OCI-LY3 (cell line): ENCODE results near the gene CACNA1E.
"Not testable (repeated sequence)": the region's sequence is repeated elsewhere in the genome, so short reads cannot be mapped to it uniquely, and the experiment has no call there.

Experiments
- H2AFZ ChIP-seq: fragments of 200-600, 300-600 bp; shearing (Covaris generic); 2 replicates; pipeline ENCODE4 v1.6.0; 2014; ENCODE audit warnings: antibody characterized with exemption, low read depth, low read length
- H3K27ac ChIP-seq: fragments of 200-600, 300-600 bp; sonication (generic); 2 replicates; pipeline ENCODE4 v1.5.1; 2014; ENCODE audit warnings: mild to moderate bottlenecking, low read length, moderate library complexity, mixed read lengths
- H3K27me3 ChIP-seq: fragments of 200-600, 300-600 bp; sonication (generic); 2 replicates; pipeline ENCODE4 v1.6.1; 2014; ENCODE audit warnings: low read depth, low read length, mixed read lengths
- H3K36me3 ChIP-seq: fragments of 200-600, 300-600 bp; sonication (generic); replicated peaks from 2 replicates; pipeline ENCODE3; 2014; ENCODE audit warnings: low read depth, low read length, mixed read lengths
- H3K4me1 ChIP-seq: fragments of 300-600, 200-600 bp; sonication (generic); 2 replicates; pipeline ENCODE4 v1.6.1; 2014; ENCODE audit warnings: low read length, mixed read lengths
- H3K4me2 ChIP-seq: fragments of 200-600, 300-600 bp; sonication (generic); 2 replicates; pipeline ENCODE4 v1.6.1; 2014; ENCODE audit warnings: low read length, mixed read lengths
- H3K4me3 ChIP-seq: fragments of 300-600, 200-600 bp; sonication (generic); 2 replicates; pipeline ENCODE4 v1.5.1; 2014; ENCODE audit warnings: antibody characterized with exemption, mild to moderate bottlenecking, low read length, moderate library complexity
- H3K79me2 ChIP-seq: fragments of 300-600, 200-600 bp; shearing (Covaris generic); 2 replicates; pipeline ENCODE4 v1.6.1; 2014; ENCODE audit warnings: mild to moderate bottlenecking, low read length, mixed read lengths
- H3K9ac ChIP-seq: fragments of 300-600, 200-600 bp; shearing (Covaris generic); 2 replicates; pipeline ENCODE4 v1.6.0; 2014; ENCODE audit warnings: mild to moderate bottlenecking, low read length, moderate library complexity
- H3K9me3 ChIP-seq: fragments of 200-600, 300-600 bp; shearing (Covaris generic); 2 replicates; pipeline ENCODE4 v1.6.1; 2014; ENCODE audit warnings: low read length, mixed read lengths; ENCODE audit not compliant: insufficient read depth
- H4K20me1 ChIP-seq: fragments of 200-600, 300-600 bp; sonication (generic); 2 replicates; pipeline ENCODE4 v1.6.1; 2016; ENCODE audit warnings: low read length, mixed read lengths; ENCODE audit not compliant: insufficient read depth
- CTCF ChIP-seq: fragments of 200-600, 300-600 bp; sonication (generic); IDR thresholded peaks from 2 replicates; pipeline ENCODE4 v1.5.1; 2014; ENCODE audit warnings: antibody characterized with exemption, low read length, low read depth
- EZH2phosphoT487 ChIP-seq: fragments of 200-600 bp; shearing (Covaris generic); IDR thresholded peaks from 2 replicates; pipeline ENCODE4 v1.6.1; 2018; ENCODE audit warnings: antibody characterized with exemption, mixed run types, low read depth

Gene CACNA1E

GRCh38 chr1:181522864-181523263, 39.5 kb downstream of the CACNA1E start:
- H3K4me2 ChIP-seq = no peak overlapping the region
- no peaks in the 10 kb centered on the region for H3K9me3 ChIP-seq
- no peaks in the 10 kb centered on the region for H4K20me1 ChIP-seq
- H3K27ac ChIP-seq = no peak overlapping the region
- H3K36me3 ChIP-seq = no peaks in the 10 kb centered on the region
- no peaks in the 10 kb centered on the region for H3K79me2 ChIP-seq
- H3K9ac ChIP-seq = no peak overlapping the region
- no peak overlapping the region for H3K4me3 ChIP-seq
- H3K27me3 ChIP-seq = peaks cover 12% of the 10 kb centered on the region
- TF ChIP-seq EZH2phosphoT487 = no peak
- no peak for TF ChIP-seq CTCF
- no peak overlapping the region for H2AFZ ChIP-seq
- no peaks in the 10 kb centered on the region for H3K4me1 ChIP-seq

GRCh38 chr1:181525104-181525721, 41.9 kb downstream of the CACNA1E start:
- H3K4me1 ChIP-seq = no peaks in the 10 kb centered on the region
- no peaks in the 10 kb centered on the region for H3K36me3 ChIP-seq
- no peaks in the 10 kb centered on the region for H3K79me2 ChIP-seq
- no peak overlapping the region for H3K4me3 ChIP-seq
- no peak overlapping the region for H2AFZ ChIP-seq
- no peak overlapping the region for H3K4me2 ChIP-seq
- H4K20me1 ChIP-seq = no peaks in the 10 kb centered on the region
- H3K9me3 ChIP-seq = no peaks in the 10 kb centered on the region
- H3K27me3 ChIP-seq = 0 out of 2 replicates have a peak, but pooled peaks cover 5% of the 10 kb centered on the region
- no peak overlapping the region for H3K27ac ChIP-seq
- no peak for TF ChIP-seq CTCF
- TF ChIP-seq EZH2phosphoT487 = no peak
- H3K9ac ChIP-seq = no peak overlapping the region

- peaks cover 19% of the 10 kb centered on the region for H3K27me3 ChIP-seq
- H3K79me2 ChIP-seq, H3K9ac ChIP-seq, H3K9me3 ChIP-seq, H3K4me1 ChIP-seq, H3K4me3 ChIP-seq, H3K4me2 ChIP-seq, H2AFZ ChIP-seq, H3K36me3 ChIP-seq, H4K20me1 ChIP-seq, H3K27ac ChIP-seq: not testable (repeated sequence)
Observed at GRCh38 chr1:181528241-181528640, 44.9 kb downstream of the CACNA1E start.

GRCh38 chr1:181531441-181531840, 48.1 kb downstream of the CACNA1E start:
- Histone ChIP-seq H2AFZ (no peak overlapping the region), H3K27me3 (peaks cover 26% of the 10 kb centered on the region), H3K9me3 (no peaks in the 10 kb centered on the region), H3K27ac (no peak overlapping the region), H3K36me3 (no peaks in the 10 kb centered on the region), H3K9ac (no peak overlapping the region), H3K79me2 (no peaks in the 10 kb centered on the region), H3K4me3 (no peak overlapping the region), H4K20me1 (no peaks in the 10 kb centered on the region), H3K4me2 (no peak overlapping the region), H3K4me1 (no peaks in the 10 kb centered on the region)
- TF ChIP-seq CTCF = no peak
- no peak for TF ChIP-seq EZH2phosphoT487
